GM12892 (cell line): ENCODE measurements around the gene C17orf58.

Source experiments
- POLR2A ChIP-seq: IDR thresholded peaks from 2 replicates; pipeline ENCODE4 v1.6.1; 2011; ENCODE audit warnings: low read depth, low read length, control low read depth
- POLR2AphosphoS5 ChIP-seq: IDR thresholded peaks from 2 replicates; pipeline ENCODE4 v1.6.1; 2011; ENCODE audit warnings: low read depth, low read length, control low read depth
- TAF1 ChIP-seq: IDR thresholded peaks from 2 replicates; pipeline ENCODE4 v1.6.1; 2011; ENCODE audit warnings: low read depth, mild to moderate bottlenecking, control low read depth, low read length, borderline replicate concordance

- no peak for TF ChIP-seq TAF1
- TF ChIP-seq POLR2A, result no peak
- TF ChIP-seq POLR2AphosphoS5, result no peak
Measured at GRCh38 chr17:67942810-67943209, 53.5 kb downstream of the C17orf58 start.
